GM19099 (cell line): ENCODE measurements around the gene PHRF1.

Source experiments
- POLR2A ChIP-seq: IDR thresholded peaks from 3 replicates; pipeline ENCODE4 v1.6.1; 2011; ENCODE audit warnings: low read depth; ENCODE audit not compliant: insufficient read length; ENCODE audit errors: extremely low read depth

Gene PHRF1

GRCh38 chr11:573146-573759, 3.0 kb upstream of the PHRF1 start:
- no peak for TF ChIP-seq POLR2A

- no peak for TF ChIP-seq POLR2A
Observed at GRCh38 chr11:574632-575312, 1.5 kb upstream of the PHRF1 start.

- TF ChIP-seq POLR2A: no peak
Observed at GRCh38 chr11:575313-575995, 816 bp upstream of the PHRF1 start.

- TF ChIP-seq POLR2A: no peak
Observed at GRCh38 chr11:576811-577610, 741 bp downstream of the PHRF1 start.

GRCh38 chr11:577611-577894, 1.3 kb downstream of the PHRF1 start:
- no peak for TF ChIP-seq POLR2A

GRCh38 chr11:578276-579035, 2.2 kb downstream of the PHRF1 start:
- TF ChIP-seq POLR2A: no peak

- TF ChIP-seq POLR2A: no peak
Observed at GRCh38 chr11:579830-580601, 3.7 kb downstream of the PHRF1 start.

- no peak for TF ChIP-seq POLR2A
Observed at GRCh38 chr11:581342-581741, 5.1 kb downstream of the PHRF1 start.

GRCh38 chr11:581752-582151, 5.5 kb downstream of the PHRF1 start:
- TF ChIP-seq POLR2A: no peak

GRCh38 chr11:584287-584686, 8.0 kb downstream of the PHRF1 start:
- TF ChIP-seq POLR2A: no peak

- no peak for TF ChIP-seq POLR2A
Observed at GRCh38 chr11:586376-587316, 10.4 kb downstream of the PHRF1 start.

- no peak for TF ChIP-seq POLR2A
Observed at GRCh38 chr11:587546-587945, 11.3 kb downstream of the PHRF1 start.

- TF ChIP-seq POLR2A: no peak
Observed at GRCh38 chr11:587978-588380, 11.7 kb downstream of the PHRF1 start.
